ENCODE data around the gene WNT8A.
"Not testable (repeated sequence)": the region's sequence is repeated elsewhere in the genome, so short reads cannot be mapped to it uniquely, and the experiment has no call there.

WNT8A gene

GRCh38 chr5:138083702-138084101 lies at the start of gene WNT8A:
TSS of gene WNT8A (plus strand) at chr5:138084033. CDS start at chr5:138084128, 95 bp downstream.
- no peak for DNase-seq (ENCODE audit: low spot score)

DNA sequence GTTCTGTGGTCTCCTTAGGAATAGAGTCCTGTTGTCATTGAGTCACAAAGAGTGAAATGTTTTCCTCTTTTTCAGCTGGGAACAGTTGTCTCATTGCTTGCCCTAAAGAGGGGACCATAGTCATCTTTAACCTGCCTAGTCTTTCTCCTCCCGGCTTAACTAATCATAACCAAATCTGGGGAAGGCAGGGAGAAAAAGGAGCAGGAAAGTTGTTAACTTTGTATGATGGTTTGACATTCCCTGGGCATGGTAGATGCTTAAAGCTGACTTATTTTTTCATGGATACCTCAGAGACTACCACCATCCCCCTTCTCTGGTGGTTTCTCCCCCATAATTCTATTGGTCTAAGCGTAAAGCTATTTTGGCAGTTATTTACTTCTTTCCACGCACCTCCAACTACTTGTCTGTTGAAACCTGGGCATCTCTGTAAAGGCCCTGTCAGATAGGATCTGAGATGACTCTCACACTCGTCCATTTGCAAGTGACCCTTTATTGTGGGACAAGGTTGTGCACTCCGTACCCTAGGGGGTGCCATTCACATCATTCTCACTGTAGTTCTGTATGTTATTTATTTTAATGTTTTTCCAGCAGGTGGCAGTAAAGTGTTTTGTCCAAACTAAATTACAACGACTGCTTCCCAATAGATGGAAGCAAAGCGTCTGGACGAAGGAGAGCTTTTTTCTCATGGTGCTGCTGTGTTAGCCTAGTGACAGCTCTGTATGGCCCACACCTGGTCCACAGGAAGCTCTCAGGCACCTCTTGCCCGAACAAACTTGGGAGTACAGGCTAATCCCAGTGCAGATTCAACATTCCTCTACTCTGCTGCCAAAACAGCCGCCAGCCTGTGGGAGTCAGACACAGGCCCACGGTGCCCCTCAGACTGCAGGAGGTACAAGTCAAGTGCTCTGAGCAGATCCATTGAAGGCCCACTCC lies 48.0 kb upstream of the WNT8A start:
- DNase-seq (ENCODE audit: low spot score) = peak; percentile 93

DNA sequence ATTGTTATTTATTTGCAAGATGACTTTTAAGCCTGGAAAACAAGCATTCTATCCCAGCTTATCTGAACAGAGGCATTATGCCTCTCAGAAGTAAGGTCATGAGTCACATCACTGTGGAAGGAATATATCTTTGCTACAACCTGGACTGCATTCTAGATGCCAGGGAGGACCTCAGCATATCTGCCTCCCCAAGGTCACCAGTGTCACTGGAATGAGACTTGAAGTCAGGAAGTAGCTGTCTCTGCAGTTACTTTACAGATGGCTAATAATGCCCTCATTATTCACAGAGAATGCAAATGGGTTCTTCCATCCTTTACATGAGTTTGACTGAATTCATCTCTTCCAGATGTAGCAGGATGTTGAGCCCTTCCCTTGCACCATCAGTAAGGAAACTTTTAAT lies 46.6 kb upstream of the WNT8A start:
- no peak for DNase-seq (ENCODE audit: low spot score)

GRCh38 chr5:138037907-138038633 lies 45.8 kb upstream of the WNT8A start:
- DNase-seq (ENCODE audit: low spot score) = no peak

GRCh38 chr5:138038826-138039225 lies 45.0 kb upstream of the WNT8A start:
- DNase-seq (ENCODE audit: low spot score) = no peak

GRCh38 chr5:138045283-138045682 lies 38.5 kb upstream of the WNT8A start:
- not testable (repeated sequence) for DNase-seq (ENCODE audit: low spot score)

- DNase-seq (ENCODE audit: low spot score) = peak; percentile 30
Observed at GRCh38 chr5:138051441-138052296, 32.2 kb upstream of the WNT8A start.

- not testable (repeated sequence) for DNase-seq (ENCODE audit: low spot score)
Observed at GRCh38 chr5:138052718-138053117, 31.1 kb upstream of the WNT8A start.

DNA sequence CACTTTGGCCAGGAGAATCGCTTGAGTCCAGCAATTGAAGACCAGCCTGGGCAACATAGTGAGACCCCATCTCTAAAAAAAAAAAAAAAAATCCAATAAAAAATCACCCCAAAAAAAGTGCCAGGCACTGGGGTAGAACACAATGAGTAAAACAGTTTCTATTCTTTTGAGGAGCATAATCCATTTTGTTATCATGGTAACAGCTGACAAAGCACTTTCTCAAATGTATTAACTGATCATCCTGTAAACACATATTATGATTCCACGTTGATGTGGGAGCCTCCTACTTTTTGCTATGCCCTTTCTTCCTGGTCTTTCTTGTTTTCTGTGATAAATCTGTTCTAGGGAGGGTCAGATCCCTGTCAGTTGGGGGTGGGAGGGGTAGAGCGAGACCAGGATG lies 30.3 kb upstream of the WNT8A start:
- no peak for DNase-seq (ENCODE audit: low spot score)

DNA sequence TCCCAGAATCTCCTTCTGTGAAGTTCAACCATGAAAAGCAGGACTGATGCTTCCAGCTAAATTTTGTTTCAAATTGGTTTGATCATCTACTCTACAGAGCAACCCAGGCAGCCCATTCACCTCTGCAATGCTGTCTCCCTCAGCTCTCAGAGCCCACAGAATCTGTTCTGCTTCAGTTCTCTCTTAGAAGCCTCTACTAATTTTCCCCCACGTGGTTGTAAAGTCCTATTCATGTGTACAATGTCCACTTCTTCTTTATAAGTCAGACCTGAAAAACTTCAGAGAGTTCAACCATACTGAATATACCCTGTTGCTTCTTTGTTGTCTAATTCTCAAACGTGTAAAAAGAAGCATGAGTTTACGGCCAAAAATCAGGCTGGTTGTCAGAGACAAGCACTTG lies 29.6 kb upstream of the WNT8A start:
- no peak for DNase-seq (ENCODE audit: low spot score)

DNA sequence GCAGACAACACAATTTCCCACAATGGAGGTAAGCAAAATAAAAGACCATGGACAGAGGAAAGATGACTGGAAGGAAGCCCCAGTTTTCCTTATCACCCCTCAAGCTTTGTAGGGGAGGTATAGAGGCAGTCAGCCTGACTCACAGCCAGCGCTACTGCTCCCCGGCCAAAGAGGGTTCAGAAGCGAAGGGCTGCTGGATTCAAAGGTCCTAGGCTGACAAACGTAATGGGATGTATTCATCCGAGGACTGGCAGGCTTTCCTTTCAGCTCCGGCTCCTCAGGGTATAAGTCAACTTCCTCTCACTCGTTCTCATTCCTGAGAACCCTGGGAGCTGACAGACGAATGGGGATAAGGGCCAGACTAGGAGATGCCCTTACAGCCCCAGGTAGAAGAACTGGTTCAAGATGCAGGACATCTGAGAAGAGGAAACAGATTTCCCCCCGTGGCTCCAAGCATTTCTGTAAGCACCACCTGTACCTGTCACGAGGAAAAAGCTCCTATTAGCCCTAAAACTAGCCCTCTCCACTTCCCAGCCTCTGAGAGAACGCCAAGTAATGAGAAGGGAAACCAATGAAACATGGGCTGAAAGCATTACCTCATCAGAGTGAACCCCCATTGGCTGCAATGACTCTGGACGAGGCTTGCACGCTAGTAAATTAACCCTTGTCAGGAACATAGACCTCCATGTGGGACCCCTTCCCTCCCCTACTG lies 28.8 kb upstream of the WNT8A start:
- no peak for DNase-seq (ENCODE audit: low spot score)

DNA sequence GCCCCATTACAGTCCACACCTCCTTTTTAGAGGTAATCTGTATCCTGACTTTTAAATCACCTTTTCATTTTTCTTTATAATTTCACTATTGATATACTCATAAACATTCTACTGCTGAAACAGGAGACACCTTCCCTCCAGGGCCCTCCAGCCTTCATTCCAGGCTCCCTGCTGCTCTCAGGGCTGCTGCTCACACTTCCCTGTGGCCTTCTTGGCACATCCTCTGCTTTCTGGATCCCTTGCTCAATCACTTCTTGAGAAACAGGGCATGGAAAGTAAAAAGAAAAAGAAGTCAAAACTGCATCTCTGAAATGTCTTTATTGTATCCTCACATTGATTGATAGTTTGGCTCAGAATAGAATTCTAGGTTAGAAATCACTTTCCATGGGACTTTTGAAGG lies 19.3 kb upstream of the WNT8A start:
- DNase-seq (ENCODE audit: low spot score) = no peak

GRCh38 chr5:138065102-138065501 lies 18.7 kb upstream of the WNT8A start:
- no peak for DNase-seq (ENCODE audit: low spot score)

DNA sequence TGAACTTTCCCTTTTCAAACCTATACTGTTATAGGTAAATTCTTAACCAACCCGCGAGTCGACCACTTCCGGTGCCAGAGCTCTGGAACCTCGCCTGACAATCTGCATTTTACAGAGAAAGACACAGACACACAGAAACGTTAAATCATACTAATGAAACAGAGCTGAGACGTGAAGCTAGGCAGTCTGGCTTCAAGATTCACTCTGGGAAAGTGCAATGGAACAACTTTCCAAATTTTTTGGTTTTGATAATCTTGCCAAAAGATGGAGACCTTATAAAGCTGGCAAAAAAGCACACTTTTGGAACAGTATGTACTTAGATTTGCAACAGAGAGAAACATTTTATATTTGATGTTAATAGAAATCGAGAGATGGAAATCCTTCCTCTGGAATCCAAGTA lies 15.9 kb upstream of the WNT8A start:
- DNase-seq (ENCODE audit: low spot score) = no peak

GRCh38 chr5:138068742-138069600 lies 14.9 kb upstream of the WNT8A start:
- peak; percentile 83 for DNase-seq (ENCODE audit: low spot score)

DNA sequence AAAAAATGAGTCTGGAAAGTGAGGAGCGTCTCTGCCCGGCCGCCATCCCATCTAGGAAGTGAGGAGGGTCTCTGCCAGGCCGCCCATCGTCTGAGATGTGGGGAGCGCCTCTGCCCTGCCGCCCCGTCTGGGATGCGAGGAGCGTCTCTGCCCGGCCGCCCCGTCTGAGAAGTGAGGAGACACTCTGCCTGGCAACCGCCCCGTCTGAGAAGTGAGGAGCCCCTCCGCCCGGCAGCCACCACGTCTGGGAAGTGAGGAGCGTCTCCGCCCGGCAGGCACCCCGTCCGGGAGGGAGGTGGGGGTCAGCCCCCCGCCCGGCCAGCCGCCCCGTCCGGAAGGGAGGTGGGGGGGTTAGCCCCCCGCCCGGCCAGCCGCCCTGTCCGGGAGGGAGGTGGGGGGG lies 13.8 kb upstream of the WNT8A start:
- DNase-seq (ENCODE audit: low spot score) = not testable (repeated sequence)

GRCh38 chr5:138077064-138077696 lies 6.7 kb upstream of the WNT8A start:
- peak; percentile 58 for DNase-seq (ENCODE audit: low spot score)

GRCh38 chr5:138078006-138078643 lies 5.7 kb upstream of the WNT8A start:
- DNase-seq (ENCODE audit: low spot score) = no peak

GRCh38 chr5:138082033-138082432 lies 1.8 kb upstream of the WNT8A start:
- DNase-seq (ENCODE audit: low spot score) = no peak

GRCh38 chr5:138091685-138092084 lies 7.9 kb downstream of the WNT8A start:
- DNase-seq (ENCODE audit: low spot score) = no peak
